ENCODE data around the gene DRC1. TPM values are rescaled to one million over a fixed set of nuclear protein-coding genes. Genes with fewer than 3 reads are reported as not detected.
A peak's percentile ranks its signal among the peaks of the same experiment; 100 is the strongest.
"Not testable (repeated sequence)": the region's sequence is repeated elsewhere in the genome, so short reads cannot be mapped to it uniquely, and the experiment has no call there.

The DRC1 gene
- total RNA-seq, 2 donors from 2014 or later = 0.33 to 0.48 TPM

GRCh38 chr2:26465266-26465925, 63.7 kb downstream of the DRC1 start:
- H3K27ac Mint-ChIP-seq = peak overlapping the region; percentile 11
- no peaks in the 10 kb centered on the region for H3K9me3 Mint-ChIP-seq
- Histone ChIP-seq H3K27me3 (ENCODE audit: control insufficient read depth, insufficient read depth, low read length, poor library complexity, severe bottlenecking) (no peaks in the 10 kb centered on the region), H3K36me3 (ENCODE audit: control insufficient read depth, insufficient read depth, low read length) (no peaks in the 10 kb centered on the region), H3K27ac (ENCODE audit: low read depth, low read length) (no peak overlapping the region), H3K9ac (ENCODE audit: extremely low read depth, low read length, poor library complexity, severe bottlenecking) (no peak overlapping the region), H3K9me3 (ENCODE audit: control insufficient read depth, low read length) (peaks cover 7% of the 10 kb centered on the region), H3K4me3 (ENCODE audit: low read length) (no peak overlapping the region), H3K4me1 (ENCODE audit: control insufficient read depth, insufficient read depth, low read length) (peaks cover 3% of the 10 kb centered on the region)
- H3K4me3 Mint-ChIP-seq = no peak overlapping the region
- TF ChIP-seq CTCF (conservative IDR thresholded peaks at IDR 0.05) = no peak
- H3K27me3 Mint-ChIP-seq (ENCODE audit: insufficient read depth) = no peaks in the 10 kb centered on the region
- peaks cover 10% of the 10 kb centered on the region for H3K4me1 Mint-ChIP-seq
- 95% methylated on average over 10 to 11 of the region's 11 CpGs for WGBS, 2 experiments (ENCODE audit: insufficient coverage in 1 of 2, insufficient read length in 1 of 2)
- H3K36me3 Mint-ChIP-seq (ENCODE audit: low read depth) = no peaks in the 10 kb centered on the region
- DNase-seq = no peak

- Histone ChIP-seq H3K4me3 (ENCODE audit: low read length) (no peak overlapping the region), H3K27me3 (ENCODE audit: control insufficient read depth, insufficient read depth, low read length, poor library complexity, severe bottlenecking) (no peaks in the 10 kb centered on the region), H3K9ac (ENCODE audit: extremely low read depth, low read length, poor library complexity, severe bottlenecking) (no peak overlapping the region), H3K36me3 (ENCODE audit: control insufficient read depth, insufficient read depth, low read length) (no peaks in the 10 kb centered on the region), H3K9me3 (ENCODE audit: control insufficient read depth, low read length) (peaks cover 7% of the 10 kb centered on the region), H3K27ac (ENCODE audit: low read depth, low read length) (no peak overlapping the region), H3K4me1 (ENCODE audit: control insufficient read depth, insufficient read depth, low read length) (peaks cover 3% of the 10 kb centered on the region)
- WGBS, 2 experiments (ENCODE audit: insufficient coverage in 1 of 2, insufficient read length in 1 of 2) = 90 to 97% methylated on average over 9 to 10 of the region's 10 CpGs
- no peak for TF ChIP-seq CTCF (conservative IDR thresholded peaks at IDR 0.05)
- H3K27me3 Mint-ChIP-seq (ENCODE audit: insufficient read depth) = peaks cover 1% of the 10 kb centered on the region
- H3K36me3 Mint-ChIP-seq (ENCODE audit: low read depth) = no peaks in the 10 kb centered on the region
- peaks cover 10% of the 10 kb centered on the region for H3K4me1 Mint-ChIP-seq
- H3K4me3 Mint-ChIP-seq = no peak overlapping the region
- H3K9me3 Mint-ChIP-seq = no peaks in the 10 kb centered on the region
- no peak overlapping the region for H3K27ac Mint-ChIP-seq
- no peak for DNase-seq
These were observed 64.3 kb downstream of the DRC1 start for GRCh38 chr2:26465981-26466471.

DNA sequence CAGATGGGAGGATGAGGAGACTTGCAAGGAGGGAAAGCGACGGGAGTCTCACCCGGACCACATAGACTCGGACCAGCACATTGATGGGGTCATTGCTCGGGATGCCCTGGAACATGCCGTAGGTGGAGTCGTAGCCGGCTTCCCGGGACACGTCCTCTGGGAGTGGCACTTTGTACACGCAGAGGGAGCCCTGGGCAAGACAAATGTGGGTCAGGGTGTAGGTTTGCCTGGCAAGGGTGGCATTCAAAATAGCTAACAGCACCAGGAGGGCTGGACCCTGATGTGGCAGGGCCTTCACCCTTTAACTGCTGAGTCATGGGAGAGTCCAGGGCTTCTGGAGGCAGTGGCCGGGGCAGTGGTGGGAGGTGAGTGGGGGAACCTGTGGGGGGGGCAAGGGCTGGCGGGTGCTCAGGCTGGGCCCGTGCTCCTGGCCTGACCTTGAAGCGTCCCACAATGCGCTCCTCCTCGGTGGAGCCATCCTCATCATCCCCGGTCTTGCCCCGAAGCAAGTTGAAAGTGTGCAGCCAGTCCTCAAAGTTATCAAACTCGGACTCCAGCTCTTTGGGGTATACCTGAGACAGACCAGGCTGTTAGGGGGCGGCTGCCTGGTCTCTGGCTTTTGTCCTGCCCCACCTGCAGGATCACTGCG, 65.1 kb downstream of the DRC1 start:
- no peak for DNase-seq
- Mint-ChIP-seq H3K9me3 (no peaks in the 10 kb centered on the region), H3K4me3 (no peak overlapping the region), H3K36me3 (ENCODE audit: low read depth) (no peaks in the 10 kb centered on the region), H3K4me1 (peaks cover 10% of the 10 kb centered on the region), H3K27me3 (ENCODE audit: insufficient read depth) (peaks cover 1% of the 10 kb centered on the region), H3K27ac (no peak overlapping the region)
- H3K27me3 ChIP-seq (ENCODE audit: control insufficient read depth, insufficient read depth, low read length, poor library complexity, severe bottlenecking) = no peaks in the 10 kb centered on the region
- peaks cover 7% of the 10 kb centered on the region for H3K9me3 ChIP-seq (ENCODE audit: control insufficient read depth, low read length)
- no peak overlapping the region for H3K27ac ChIP-seq (ENCODE audit: low read depth, low read length)
- WGBS, 2 experiments (ENCODE audit: insufficient coverage in 1 of 2, insufficient read length in 1 of 2) = 93 to 96% methylated on average over 19 to 22 of the region's 22 CpGs
- no peaks in the 10 kb centered on the region for H3K36me3 ChIP-seq (ENCODE audit: control insufficient read depth, insufficient read depth, low read length)
- no peak overlapping the region for H3K9ac ChIP-seq (ENCODE audit: extremely low read depth, low read length, poor library complexity, severe bottlenecking)
- no peak overlapping the region for H3K4me3 ChIP-seq (ENCODE audit: low read length)
- no peak for TF ChIP-seq CTCF (conservative IDR thresholded peaks at IDR 0.05)
- peaks cover 3% of the 10 kb centered on the region for H3K4me1 ChIP-seq (ENCODE audit: control insufficient read depth, insufficient read depth, low read length)

GRCh38 chr2:26468544-26468943, 66.8 kb downstream of the DRC1 start:
- H3K4me3 ChIP-seq (ENCODE audit: low read length); H3K27ac Mint-ChIP-seq; H3K9ac ChIP-seq (ENCODE audit: extremely low read depth, low read length, poor library complexity, severe bottlenecking); DNase-seq; H3K9me3 ChIP-seq (ENCODE audit: control insufficient read depth, low read length); H3K36me3 ChIP-seq (ENCODE audit: control insufficient read depth, insufficient read depth, low read length); H3K4me1 ChIP-seq (ENCODE audit: control insufficient read depth, insufficient read depth, low read length); H3K36me3 Mint-ChIP-seq (ENCODE audit: low read depth); H3K27ac ChIP-seq (ENCODE audit: low read depth, low read length); H3K27me3 ChIP-seq (ENCODE audit: control insufficient read depth, insufficient read depth, low read length, poor library complexity, severe bottlenecking); H3K27me3 Mint-ChIP-seq (ENCODE audit: insufficient read depth); H3K4me1 Mint-ChIP-seq; H3K4me3 Mint-ChIP-seq; H3K9me3 Mint-ChIP-seq: not testable (repeated sequence)
- WGBS, 2 experiments (ENCODE audit: insufficient coverage in 1 of 2, insufficient read length in 1 of 2) = 100% methylated on average over 1 of the region's 1 CpG; no CpG with 5 or more reads in 1 of the 2 experiments

Measured in endodermal cell (in vitro differentiated cells).